Suppressor macrophage treated with lipopolysaccharide for 1 hour (primary cell): ENCODE measurements around the gene SIK3.
A peak's percentile ranks its signal among the peaks of the same experiment; 100 is the strongest.

Source experiments
- DNase-seq, 3 donors: peaks; one replicate each; pipeline ENCODE4 v3.0.0-alpha.2; 2020 to 2022

SIK3 gene

GRCh38 chr11:116962108-116962507 is 136.1 kb downstream of the SIK3 start:
- no peak for DNase-seq

DNA sequence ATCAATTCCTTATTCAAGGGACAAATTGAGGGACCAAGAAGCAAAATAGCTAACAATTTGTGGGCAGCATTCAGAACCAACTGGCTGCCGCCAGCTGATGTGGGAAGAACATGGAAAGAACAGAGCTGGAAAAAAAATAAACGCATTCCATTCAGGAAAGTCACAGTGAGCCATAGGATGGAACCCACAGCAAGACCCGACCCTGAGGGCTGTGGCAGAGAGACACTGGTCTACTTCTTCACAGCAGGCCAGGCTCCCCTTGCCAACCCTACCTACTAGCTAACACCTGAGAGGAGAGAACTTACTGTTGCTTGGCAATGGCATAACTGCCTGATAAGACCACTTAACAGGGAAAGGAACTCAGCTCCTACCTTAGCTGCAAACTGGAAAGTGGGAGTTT is 137.3 kb downstream of the SIK3 start:
- DNase-seq = no peak

DNA sequence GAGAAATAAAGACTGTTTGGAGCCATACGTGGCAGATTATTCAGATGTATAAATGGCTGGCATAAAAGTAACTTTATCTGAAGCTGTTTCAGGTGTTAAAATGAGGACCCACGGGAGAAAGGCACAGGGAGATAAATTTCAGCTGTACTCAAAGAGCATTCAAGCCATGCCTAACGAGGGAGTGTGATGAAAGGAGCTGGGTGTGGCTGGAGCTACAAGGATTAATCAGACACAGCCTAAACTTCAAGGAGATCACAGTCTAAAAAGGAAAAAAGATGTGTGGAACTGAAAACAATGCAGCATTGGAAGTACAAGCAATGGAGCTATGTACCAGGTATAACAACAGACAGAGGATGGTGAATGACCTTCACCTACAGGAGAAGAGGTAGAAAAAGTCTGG is 140.0 kb downstream of the SIK3 start:
- no peak for DNase-seq

DNA sequence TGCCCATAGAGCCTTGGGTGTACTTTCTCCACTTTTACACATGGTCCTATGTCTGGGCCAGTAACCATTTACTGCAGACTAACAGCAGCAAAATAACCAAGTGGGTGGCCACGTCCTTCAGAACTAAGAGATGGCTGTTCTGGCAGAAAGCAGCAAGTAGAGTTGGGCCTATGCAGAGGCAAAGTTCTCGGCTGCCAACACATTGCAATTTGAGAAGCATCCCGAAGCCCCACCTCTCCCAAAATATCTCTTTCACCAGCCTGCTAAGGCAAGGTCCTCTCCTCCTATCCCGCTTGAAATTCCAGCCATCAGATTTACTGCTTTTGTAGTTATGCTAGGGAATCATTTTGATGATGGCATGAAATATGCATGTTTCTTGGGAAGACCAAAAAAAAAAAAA is 142.3 kb downstream of the SIK3 start:
- DNase-seq = no peak

DNA sequence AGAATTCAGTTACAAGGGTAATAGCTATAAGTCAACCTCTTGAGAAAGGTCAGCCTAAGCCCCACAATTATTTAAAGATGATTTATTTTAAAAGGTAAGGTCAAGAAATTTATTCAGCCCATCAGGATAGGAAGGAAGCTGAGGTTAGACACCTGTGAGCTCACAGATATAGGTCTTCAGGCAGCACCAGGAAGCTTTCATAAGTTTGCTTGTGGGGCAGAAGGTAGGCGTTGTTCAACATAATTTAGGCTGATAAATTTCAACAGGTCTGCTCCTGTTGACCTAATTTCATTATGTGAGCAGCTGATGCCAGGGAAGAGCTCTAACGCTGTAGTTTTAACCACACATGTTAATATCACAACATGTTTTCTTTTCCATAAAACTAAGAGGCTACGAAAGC is 142.7 kb downstream of the SIK3 start:
- no peak for DNase-seq

DNA sequence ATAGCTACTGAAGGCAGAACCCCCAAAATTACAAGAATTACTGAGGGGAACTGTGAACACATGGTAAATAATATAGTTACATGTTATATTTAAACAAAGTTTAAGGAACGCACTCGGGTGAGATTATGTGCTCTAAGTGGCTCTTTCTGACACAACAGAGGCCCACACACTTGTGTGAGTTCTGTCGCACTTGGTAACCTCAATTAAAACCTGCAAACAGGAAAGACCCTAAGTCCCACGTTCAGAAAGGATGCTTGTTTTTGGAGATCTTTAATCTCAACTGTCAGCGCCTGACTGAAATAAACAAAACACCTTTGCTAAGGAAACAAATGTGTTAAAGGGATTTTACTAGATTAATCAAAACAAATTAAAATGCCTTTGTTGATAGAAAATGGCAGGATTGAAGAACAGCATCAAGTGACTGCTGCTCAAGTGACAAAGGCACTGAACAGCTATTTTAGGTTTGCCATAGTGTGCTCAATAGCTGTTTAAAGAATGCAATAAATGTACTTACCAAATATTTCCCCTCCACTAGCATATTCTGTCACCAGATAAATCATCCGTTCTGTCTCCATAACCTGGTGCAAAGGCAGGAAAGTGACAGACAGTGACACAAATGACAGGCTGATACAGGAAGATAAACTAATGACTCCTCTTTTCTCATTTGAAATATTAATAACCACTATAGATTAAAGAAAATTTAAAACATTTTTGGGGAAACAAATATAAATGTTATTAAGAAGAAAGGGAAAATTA is 144.5 kb downstream of the SIK3 start:
- peak in 1 of 3 donors; percentile 29 for DNase-seq

DNA sequence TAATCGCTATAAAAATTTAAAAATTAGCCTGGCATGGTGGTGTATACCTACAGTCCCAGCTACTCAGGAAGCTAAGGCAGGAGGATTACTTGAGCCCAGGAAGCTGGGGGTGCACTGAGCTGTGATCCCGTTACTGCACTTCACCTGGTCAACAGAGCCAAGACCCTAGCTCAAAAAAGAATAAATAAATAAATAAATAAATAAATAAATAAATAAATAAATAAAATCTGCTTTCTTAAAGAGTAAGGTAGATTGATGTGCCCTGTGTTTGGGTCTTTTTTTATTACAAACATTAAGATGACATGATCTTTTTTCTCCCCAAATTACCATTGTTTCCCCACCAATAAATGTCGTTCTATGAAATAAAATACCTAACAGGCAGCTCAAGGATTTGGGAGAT is 146.5 kb downstream of the SIK3 start:
- DNase-seq = no peak

DNA sequence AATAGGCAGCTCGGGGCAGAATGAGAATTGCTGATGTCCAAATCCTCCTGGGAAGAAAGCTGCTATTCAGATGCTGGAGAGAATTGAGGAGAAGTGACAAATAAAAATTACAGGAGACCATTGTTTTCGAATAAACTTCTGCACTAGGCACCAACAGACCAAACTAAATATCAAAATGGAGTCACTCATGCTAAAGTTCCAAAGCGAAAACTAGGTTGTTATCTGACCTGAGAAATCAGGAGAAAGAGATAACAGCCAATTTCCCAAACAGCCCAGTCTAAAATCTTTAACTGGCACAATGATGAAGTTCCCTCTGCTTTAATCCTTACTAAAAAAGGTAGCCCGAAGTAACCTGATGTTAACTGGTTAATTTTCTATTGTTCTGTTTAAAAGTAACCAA is 148.0 kb downstream of the SIK3 start:
- no peak for DNase-seq

DNA sequence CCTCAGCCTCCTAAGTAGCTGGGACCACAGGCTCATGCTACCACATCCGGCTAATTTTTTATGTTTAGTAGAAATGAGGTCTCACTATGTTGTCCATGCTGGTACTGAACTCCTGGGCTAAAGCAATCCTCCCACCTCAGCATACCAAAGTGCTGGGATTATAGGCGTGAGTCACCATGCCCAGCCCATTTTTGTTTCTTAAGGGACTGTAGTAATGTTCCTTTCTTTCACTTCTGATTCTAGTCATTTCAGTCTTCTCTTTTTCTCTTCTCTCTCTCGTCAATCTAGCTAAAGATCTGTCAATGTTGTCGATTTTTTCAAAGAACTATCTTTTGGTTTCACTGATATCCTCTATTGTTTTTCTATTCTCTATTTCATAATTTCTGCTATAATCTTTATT is 149.8 kb downstream of the SIK3 start:
- peak; percentile 65 to 74 (median 71) for DNase-seq

- no peak for DNase-seq
These were observed 151.8 kb downstream of the SIK3 start for GRCh38 chr11:116946414-116946813.

DNA sequence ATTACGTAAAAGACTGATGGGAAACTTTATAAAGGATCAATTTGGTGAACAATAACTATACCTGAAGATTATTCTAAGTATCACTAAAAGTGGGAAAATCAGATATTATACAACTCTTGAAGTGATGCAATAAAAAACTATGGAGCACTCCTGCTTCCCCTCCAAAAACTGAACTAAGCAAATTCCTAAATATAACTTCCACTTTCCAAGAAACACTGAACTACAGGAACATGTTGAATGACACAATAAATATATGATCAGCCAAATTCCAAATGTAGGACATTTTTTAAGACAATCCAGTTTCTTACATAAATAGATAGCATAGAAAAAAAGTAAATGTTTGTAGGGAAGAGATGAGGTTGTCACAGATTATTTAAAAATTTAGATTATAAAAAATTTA is 158.7 kb downstream of the SIK3 start:
- DNase-seq = peak in 2 of 3 donors; percentile 40 to 51

- DNase-seq = peak; percentile 55 to 85 (median 84)
These were observed 159.7 kb downstream of the SIK3 start for GRCh38 chr11:116938471-116939070.

DNA sequence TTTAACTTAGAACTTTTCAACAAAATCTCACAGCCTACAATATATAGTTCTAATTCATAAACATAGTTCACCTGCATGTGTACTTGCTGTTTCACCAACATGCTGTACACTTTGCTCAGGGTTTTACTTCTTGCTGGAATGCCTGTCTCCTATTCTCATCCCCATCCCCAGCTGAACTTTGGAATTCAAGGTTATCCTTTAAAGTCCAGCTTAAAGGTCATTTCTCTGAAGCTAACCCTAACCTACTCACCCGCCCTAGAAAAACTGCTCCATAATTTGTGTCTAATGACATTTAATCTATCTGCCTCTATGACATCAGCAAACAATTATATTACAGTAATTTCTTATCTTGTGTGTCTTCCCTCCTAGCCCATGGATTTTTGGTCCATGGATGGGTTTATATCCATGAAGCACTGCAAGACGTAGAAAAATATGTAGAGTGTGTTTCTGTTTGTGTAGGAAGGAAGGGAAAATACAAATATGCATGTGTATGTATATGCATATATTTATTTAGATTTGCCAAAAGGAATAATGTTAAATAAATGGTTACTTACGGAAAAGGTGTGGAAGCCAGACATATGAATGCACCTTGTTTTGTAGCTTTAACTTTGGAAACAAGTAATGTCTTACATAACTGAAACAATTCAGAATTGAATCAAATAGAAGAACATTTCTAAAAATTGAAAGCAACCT is 161.3 kb downstream of the SIK3 start:
- DNase-seq = no peak

- no peak for DNase-seq
These were observed 162.7 kb downstream of the SIK3 start for GRCh38 chr11:116935514-116935913.

DNA sequence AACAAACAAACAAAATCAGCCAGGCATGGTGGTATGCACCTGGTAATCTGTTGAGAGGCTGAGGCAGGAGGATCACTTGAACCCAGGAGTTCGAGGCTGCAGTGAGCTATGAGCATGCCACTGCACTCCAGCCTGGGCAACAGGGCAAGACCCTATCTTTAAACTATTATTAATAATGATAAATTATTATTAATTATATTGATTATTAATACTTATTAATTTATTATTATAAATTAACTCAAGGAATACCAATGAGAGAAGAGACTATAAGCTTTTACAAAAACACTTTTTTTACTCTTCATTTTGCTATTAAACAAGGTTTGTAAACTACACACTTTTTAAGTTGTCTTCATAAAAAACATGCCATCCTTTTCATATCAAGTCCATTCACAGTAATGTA is 163.1 kb downstream of the SIK3 start:
- DNase-seq = no peak

DNA sequence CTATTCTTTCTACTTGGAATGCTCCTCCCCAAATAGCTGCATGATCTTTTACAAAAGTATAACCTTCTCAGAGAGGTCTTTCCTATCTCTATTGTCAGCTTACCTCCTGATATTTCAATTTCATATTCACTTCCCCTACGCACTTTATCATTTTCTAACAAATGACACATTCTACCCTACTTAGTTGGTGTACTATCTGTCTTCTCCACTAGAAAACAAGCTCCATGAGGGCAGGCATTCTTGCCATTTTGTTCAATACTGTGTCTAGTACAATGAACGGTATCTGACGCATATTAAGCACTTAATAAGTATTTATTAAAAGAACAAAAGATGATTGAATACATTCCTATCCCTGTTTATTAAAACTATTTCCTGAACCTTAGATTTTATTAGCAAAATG is 164.3 kb downstream of the SIK3 start:
- DNase-seq = no peak

DNA sequence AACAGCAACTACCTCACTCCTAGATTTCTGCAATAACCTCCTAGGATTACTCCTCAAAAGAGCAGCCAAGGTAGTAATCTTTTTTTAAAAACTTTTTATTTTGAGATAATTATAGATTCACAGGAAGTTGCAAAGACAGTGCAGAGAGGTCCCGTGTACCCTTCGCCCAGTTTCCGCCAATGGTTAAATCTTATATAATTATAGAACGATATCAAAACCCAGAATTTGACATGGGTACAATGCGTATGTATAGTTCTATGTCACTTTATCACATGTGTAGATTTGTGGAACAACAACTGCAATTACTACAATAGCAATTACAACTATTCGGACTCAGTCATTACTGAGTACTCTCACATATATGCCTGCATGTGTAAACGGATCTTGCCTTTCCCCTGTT is 166.0 kb downstream of the SIK3 start:
- no peak for DNase-seq

GRCh38 chr11:116931206-116931953 is 166.8 kb downstream of the SIK3 start:
- peak; percentile 33 to 58 (median 39) for DNase-seq

- no peak for DNase-seq
These were observed 167.6 kb downstream of the SIK3 start for GRCh38 chr11:116930586-116930985.

DNA sequence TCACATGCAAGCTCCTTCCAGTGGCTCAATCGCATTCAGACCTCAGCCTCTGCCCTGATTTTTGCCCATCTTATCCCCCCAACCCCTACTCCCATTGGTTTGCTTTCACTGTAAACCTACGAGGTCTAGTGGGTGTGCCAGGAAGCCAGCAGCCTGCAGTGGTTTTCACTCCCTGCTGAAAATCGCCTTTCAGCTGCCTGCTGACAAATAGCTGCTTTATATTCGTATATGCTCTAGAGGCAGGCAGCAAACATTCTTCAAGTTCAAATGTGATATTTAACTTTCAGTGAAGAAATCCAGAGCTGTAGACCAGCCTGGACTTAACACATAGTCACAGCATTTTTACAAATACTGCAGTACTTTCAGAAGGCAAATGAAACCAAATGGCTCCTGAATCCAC is 168.1 kb downstream of the SIK3 start:
- DNase-seq = no peak

DNA sequence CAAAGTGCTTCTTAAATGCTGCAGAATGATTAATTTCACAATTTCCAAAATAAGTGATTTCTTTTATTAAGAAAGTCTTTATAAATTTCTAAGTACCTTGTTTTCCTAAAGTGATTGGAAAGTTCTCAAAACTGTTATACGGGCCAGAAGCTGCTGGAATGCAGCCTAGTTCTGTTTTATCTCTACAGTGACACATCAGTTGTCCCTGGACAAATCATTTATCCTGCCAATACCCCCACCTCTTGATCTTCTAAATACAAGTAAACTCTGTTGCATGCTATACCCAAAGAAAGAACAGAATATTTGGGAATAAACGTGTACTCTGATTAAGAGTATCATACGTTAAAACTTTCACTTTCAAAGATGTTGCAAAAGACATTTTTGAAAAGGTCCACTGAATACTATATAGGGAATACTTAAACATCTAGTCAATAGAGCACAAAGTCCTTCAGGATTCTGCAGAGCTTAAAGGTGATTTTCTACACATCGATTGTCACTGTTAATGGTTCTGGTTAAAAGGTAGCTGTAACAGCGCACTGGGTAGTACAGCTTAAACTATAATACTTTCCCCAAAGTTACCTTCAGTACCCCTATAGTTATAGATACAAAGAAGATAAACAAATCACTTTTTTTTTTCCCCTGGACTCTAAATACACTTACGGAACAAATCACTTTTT is 168.7 kb downstream of the SIK3 start:
- no peak for DNase-seq

DNA sequence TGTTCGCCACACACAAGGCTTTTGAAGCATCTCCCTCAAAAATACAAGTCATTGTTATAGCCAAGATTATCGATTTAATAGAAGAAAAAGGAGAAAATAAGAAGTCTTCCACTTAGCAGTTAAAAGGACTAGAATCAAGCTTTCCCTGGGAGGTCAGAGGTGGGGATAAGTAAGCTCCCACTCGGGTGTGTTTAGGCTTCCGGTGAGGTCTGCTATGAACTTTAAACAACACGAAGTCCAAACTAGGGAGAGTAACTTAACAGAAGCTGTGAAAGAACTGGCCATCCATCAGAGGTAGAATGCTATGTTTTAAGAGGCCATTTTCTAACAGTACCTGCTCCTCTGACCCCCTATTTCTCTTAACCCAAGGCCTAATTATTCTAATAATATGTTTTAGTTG is 169.4 kb downstream of the SIK3 start:
- DNase-seq = no peak
